ENCODE measurements around the gene KRTAP2-4.

DNA sequence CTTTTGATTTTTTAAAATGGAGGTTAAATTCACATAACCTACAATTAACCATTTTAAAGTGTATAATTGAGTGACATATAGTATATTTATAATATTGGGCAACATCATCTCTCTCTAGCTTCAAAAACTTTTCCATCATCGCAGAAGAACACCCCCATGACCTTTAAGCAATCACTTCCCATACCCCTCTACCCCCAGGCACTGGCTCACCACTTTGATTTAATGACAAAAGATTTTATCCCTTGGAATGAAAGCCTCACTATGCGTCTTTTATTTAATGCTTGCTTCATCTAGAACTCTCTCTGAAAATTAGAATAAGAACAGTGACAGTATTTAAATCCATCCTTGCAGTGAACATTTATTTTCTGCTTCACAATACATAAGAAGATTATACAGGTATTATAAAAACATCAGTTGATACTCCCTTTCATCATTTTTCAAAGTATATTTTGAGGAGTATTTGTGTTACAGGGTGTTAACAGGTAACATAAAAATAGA, 27.8 kb downstream of the KRTAP2-4 start:
- no peak for TF ChIP-seq POLR2AphosphoS5 (IDR thresholded peaks at IDR 0.05)
- TF ChIP-seq POLR2A (IDR thresholded peaks at IDR 0.05) = no peak

All from gastroesophageal sphincter (tissue), 2 donors.